Lung (tissue), 12 donors: ENCODE data around the gene NUCB1. TPM values are rescaled to one million over a fixed set of nuclear protein-coding genes. Genes with fewer than 3 reads are reported as not detected.

Experiments
- ATAC-seq: fragments of 200-7000 bp; cut with Tn5 transposase; one replicate; pipeline ENCODE4 v1.9.1; 2020; ENCODE audit warnings: moderate number of reproducible peaks; ENCODE audit not compliant: insufficient read depth, low FRiP score
- DNase-seq, 3 donors: peaks; one replicate each; pipeline ENCODE4 v3.0.0-alpha.2; 2013 to 2017
- H3K27ac ChIP-seq, 2 donors: one replicate each; pipeline ENCODE4 v1.5.1; 2013; ENCODE audit warnings: mild to moderate bottlenecking in 2 of 2, moderate library complexity in 2 of 2, control low read depth in 1 of 2, inconsistent platforms in 1 of 2, low read depth in 1 of 2, low read length in 1 of 2
- H3K27me3 ChIP-seq, 3 donors: one replicate each; pipeline ENCODE4 v1.5.1; 2013; ENCODE audit warnings: low read length in 2 of 3; ENCODE audit not compliant: control insufficient read depth in 3 of 3, insufficient read depth in 3 of 3
- H3K36me3 ChIP-seq, 4 donors: one replicate each; pipeline ENCODE4 v1.5.1; 2013; ENCODE audit warnings: low read length in 4 of 4, mild to moderate bottlenecking in 1 of 4, moderate library complexity in 1 of 4; ENCODE audit not compliant: control insufficient read depth in 4 of 4, insufficient read depth in 4 of 4
- H3K4me1 ChIP-seq, 5 donors: one replicate each; pipeline ENCODE4 v1.5.1; 2013; ENCODE audit warnings: low read length in 5 of 5, mild to moderate bottlenecking in 2 of 5, moderate library complexity in 1 of 5; ENCODE audit not compliant: control insufficient read depth in 5 of 5, insufficient read depth in 5 of 5
- H3K4me3 ChIP-seq: one replicate; pipeline ENCODE4 v1.5.1; 2013; ENCODE audit warnings: mild to moderate bottlenecking, control low read depth, moderate library complexity
- H3K9ac ChIP-seq, 2 donors: one replicate each; pipeline ENCODE4 v1.5.1; 2013; ENCODE audit warnings: low read length in 2 of 2, control low read depth in 1 of 2; ENCODE audit not compliant: insufficient read depth in 1 of 2
- H3K9me3 ChIP-seq, 4 donors: one replicate each; pipeline ENCODE4 v1.5.1; 2013; ENCODE audit warnings: low read length in 3 of 4, mild to moderate bottlenecking in 1 of 4, moderate library complexity in 1 of 4; ENCODE audit not compliant: control insufficient read depth in 4 of 4, insufficient read depth in 3 of 4
- WGBS, 2 donors: extraction: QIAGEN DNeasy Blood & Tissue Kit; methylation state at CpG; one replicate each; pipeline ENCODE4 v1.1.7; 2013; 5-methylcytosine and 5-hydroxymethylcytosine counted together
- polyA plus RNA-seq, 2 donors: library from polyadenylated mRNA; stranded (reverse); fragments of 200-250 nt; gene quantifications; one replicate each; pipeline ENCODE4 v1.2.1, GENCODE V29; 2013
- total RNA-seq, 2 donors: library from RNA; depleted of rRNA in 1 of 2; stranded (reverse); fragments of >200 nt in 1 of 2; gene quantifications; one replicate each; pipeline ENCODE4 v1.2.1, GENCODE V29; 2014 to 2021
- TF ChIP-seq, protein P1 (sequence below): IDR thresholded peaks from 2 replicates; pipeline ENCODE4 v1.5.1; 2012; ENCODE audit warnings: mild to moderate bottlenecking; ENCODE audit errors: control extremely low read depth, extremely low read depth
- donor health status: control.
- donor health status: control.
- donor health status: Bipolar disorder and iron deficiency.
- donor health status: healthy.
- donor health status: DM: yes; HTN: yes; CAD: no.

NUCB1 gene
- total and polyA plus RNA-seq, 4 donors = 214 to 367 (median 354) TPM

DNA sequence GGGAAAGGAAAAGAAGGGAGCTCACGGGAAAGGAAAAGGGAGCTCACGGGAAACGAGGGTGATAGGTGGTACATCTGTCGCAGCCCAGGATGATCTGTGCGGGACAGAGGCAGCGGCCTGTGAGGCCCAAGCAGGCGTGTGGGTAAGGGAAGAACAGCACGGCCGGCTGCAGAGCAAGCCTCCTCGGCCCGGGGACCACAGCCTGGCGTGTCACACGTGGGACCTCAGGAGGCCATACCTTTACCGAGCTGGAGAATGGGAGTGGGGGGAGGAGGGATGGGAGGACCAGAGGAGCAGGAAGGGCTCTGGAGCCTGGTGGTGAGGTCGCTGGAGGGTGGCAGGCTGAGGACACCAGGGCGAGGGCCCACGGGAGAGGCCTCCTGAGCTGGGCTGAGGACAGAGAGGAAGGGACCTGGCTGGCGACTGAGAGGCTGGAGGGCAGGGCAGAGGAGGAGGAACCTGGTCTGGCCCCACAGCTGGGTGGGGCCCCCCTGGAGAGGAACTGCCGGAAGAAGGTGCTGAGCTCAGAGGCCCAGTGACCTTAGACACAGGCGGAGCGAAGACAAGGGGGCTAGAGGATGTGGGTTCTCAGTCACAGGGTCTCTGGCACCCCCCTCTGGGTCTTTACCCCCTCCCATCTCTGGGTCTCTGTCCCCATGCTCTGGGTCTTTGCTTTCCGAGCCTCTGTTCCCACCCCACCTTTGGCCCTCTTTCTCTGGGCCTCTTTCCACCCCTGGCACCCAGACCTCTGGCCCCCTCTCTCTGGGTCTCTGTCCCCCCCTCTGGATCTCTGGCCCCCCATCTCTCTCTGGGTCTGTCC, 62.1 kb downstream of the NUCB1 start:
- Histone ChIP-seq H3K36me3 (peaks cover 0 to 13% (median 7%) of the 10 kb centered on the region in 4 donors), H3K4me3 (no peak overlapping the region), H3K9ac (no peak overlapping the region), H3K27me3 (no peaks in the 10 kb centered on the region), H3K27ac (peak overlapping the region; percentile 1 to 92), H3K4me1 (peaks cover 5 to 35% (median 16%) of the 10 kb centered on the region in 5 donors), H3K9me3 (no peaks in the 10 kb centered on the region)
- DNase-seq (peak in 2 of 3 donors; percentile 40 to 53), ATAC-seq (no peak)
- WGBS, 2 donors = 32 to 47% methylated on average over 22 of the region's 22 CpGs
- TF ChIP-seq, protein P1, sequence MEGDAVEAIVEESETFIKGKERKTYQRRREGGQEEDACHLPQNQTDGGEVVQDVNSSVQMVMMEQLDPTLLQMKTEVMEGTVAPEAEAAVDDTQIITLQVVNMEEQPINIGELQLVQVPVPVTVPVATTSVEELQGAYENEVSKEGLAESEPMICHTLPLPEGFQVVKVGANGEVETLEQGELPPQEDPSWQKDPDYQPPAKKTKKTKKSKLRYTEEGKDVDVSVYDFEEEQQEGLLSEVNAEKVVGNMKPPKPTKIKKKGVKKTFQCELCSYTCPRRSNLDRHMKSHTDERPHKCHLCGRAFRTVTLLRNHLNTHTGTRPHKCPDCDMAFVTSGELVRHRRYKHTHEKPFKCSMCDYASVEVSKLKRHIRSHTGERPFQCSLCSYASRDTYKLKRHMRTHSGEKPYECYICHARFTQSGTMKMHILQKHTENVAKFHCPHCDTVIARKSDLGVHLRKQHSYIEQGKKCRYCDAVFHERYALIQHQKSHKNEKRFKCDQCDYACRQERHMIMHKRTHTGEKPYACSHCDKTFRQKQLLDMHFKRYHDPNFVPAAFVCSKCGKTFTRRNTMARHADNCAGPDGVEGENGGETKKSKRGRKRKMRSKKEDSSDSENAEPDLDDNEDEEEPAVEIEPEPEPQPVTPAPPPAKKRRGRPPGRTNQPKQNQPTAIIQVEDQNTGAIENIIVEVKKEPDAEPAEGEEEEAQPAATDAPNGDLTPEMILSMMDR = no peak

DNA sequence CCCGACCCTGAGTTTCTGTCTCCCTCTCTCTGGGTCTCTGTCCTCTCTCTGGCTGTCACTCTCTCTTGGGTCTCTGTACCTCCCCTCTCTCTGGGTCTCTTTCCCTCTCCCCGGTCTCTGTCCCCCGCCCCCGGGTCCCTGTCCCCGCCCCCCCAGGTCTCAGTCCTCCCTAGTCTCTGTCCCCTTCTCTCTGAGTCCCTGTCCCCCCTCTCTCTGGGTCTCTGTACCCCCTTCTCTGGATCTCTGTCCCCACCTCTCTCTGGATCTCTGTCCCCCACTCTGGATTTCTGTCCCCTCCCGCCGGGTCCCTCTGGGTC, 62.7 kb downstream of the NUCB1 start:
- Histone ChIP-seq H3K36me3 (peaks cover 0 to 19% (median 9%) of the 10 kb centered on the region in 4 donors), H3K9ac (no peak overlapping the region), H3K27me3 (no peaks in the 10 kb centered on the region), H3K4me3 (no peak overlapping the region), H3K27ac (peak overlapping the region; percentile 1 to 92), H3K9me3 (no peaks in the 10 kb centered on the region), H3K4me1 (peaks cover 5 to 35% (median 16%) of the 10 kb centered on the region in 5 donors)
- no peak for ATAC-seq
- TF ChIP-seq, protein P1 = no peak
- WGBS, 2 donors = 27 to 40% methylated on average over 7 of the region's 7 CpGs
- DNase-seq = no peak

DNA sequence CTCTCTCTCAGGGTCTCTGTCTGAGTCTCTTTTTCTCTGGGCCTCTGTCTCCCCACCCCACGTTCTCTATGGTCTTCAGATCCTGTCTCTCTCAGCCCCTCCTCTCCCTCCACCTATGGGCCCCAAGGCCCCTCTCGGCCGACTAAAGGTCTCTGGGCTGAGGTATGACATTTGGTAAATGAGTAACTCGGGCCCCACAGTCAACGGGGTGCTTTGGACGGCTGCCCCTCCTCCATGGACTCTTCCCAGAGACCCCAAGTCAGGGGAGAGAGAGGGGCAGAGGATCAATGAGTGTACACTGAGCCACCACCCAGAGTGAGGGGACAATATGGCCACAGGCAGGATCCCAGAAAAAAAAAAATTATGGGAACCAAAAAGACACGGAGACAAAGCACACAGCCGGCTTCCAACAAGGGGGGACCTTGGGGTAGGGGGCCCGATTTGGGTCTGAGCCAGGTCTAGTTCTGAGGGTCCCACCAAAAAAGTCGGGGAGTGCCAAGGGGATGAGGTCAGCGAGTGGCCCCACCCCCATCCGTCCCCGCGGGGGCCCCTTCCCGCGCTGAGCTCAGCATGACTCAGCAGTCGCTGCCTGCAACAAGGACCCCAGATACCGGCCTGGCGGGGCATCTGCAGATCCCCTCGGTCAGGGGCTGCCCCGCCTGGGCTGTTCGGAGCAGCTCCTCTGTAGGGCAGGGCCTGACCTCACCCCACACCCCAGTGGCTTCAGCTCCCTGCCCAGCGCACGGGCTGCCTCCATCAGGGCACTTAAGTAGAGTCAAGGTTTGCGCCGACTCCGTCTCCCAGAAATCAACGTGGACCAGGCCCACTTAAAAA, 63.5 kb downstream of the NUCB1 start:
- WGBS, 2 donors = 5 to 11% methylated on average over 28 of the region's 28 CpGs
- Histone ChIP-seq H3K27ac (peak overlapping the region; percentile 80 to 92), H3K27me3 (no peaks in the 10 kb centered on the region), H3K36me3 (peaks cover 0 to 26% (median 9%) of the 10 kb centered on the region in 4 donors), H3K4me3 (no peak overlapping the region), H3K9ac (peak overlapping the region; percentile 46 to 83), H3K9me3 (no peaks in the 10 kb centered on the region), H3K4me1 (peaks cover 5 to 35% (median 16%) of the 10 kb centered on the region in 5 donors)
- TF ChIP-seq, protein P1 = no peak
- DNase-seq (peak; percentile 77 to 85 (median 84)), ATAC-seq (no peak)
